Measurements from ENCODE around the gene HLCS. TPM values are rescaled to one million over a fixed set of nuclear protein-coding genes. Genes with fewer than 3 reads are reported as not detected.

HLCS gene
- total and polyA plus RNA-seq, 2 donors from 2014 or later = 4.5 to 29.6 TPM

GRCh38 chr21:36701756-36702621 is 264.5 kb downstream of the HLCS start:
- peak overlapping the region in 1 of 2 donors; percentile 83 for H3K27ac ChIP-seq (ENCODE audit: low read depth in 2 of 2, low read length in 2 of 2)
- FAIRE-seq = no peak

GRCh38 chr21:36700971-36701755 is 265.3 kb downstream of the HLCS start:
- H3K4me1 ChIP-seq (ENCODE audit: control insufficient read depth in 2 of 3, insufficient read depth in 2 of 3, low read depth in 1 of 3, low read length in 3 of 3) = peaks cover 0 to 9% (median 0%) of the 10 kb centered on the region in 3 donors

More at GRCh38 chr21:36701756-36702621, 264.5 kb downstream of the HLCS start:
- intact Hi-C loops (cut with DNase I) = no loop called here
- peak in 2 of 5 donors; percentile 32 to 49 for DNase-seq
- Histone ChIP-seq H3K4me3 (ENCODE audit: low read length in 3 of 3) (peak overlapping the region in 1 of 3 donors; percentile 51), H3K27me3 (ENCODE audit: control insufficient read depth, insufficient read depth, low read length) (peaks cover 67% of the 10 kb centered on the region), H3K9ac (ENCODE audit: low read length in 3 of 3) (peak overlapping the region in 1 of 3 donors; percentile 73), H3K36me3 (ENCODE audit: control insufficient read depth in 2 of 3, insufficient read depth in 3 of 3, low read length in 3 of 3) (no peaks in the 10 kb centered on the region), H3K9me3 (ENCODE audit: control insufficient read depth in 2 of 3, insufficient read depth in 1 of 3, low read length in 3 of 3) (no peaks in the 10 kb centered on the region), H3K4me1 (ENCODE audit: control insufficient read depth in 2 of 3, insufficient read depth in 2 of 3, low read depth in 1 of 3, low read length in 3 of 3) (peaks cover 0 to 10% (median 0%) of the 10 kb centered on the region in 3 donors)
- no peak for TF ChIP-seq CTCF (IDR thresholded peaks at IDR 0.05; ENCODE audit: borderline replicate concordance, extremely low read depth, insufficient read depth)

More at GRCh38 chr21:36700971-36701755, 265.3 kb downstream of the HLCS start:
- Histone ChIP-seq H3K9ac (ENCODE audit: low read length in 3 of 3) (peak overlapping the region in 1 of 3 donors; percentile 73), H3K9me3 (ENCODE audit: control insufficient read depth in 2 of 3, insufficient read depth in 1 of 3, low read length in 3 of 3) (no peaks in the 10 kb centered on the region), H3K4me3 (ENCODE audit: low read length in 3 of 3) (peak overlapping the region in 1 of 3 donors; percentile 56), H3K27ac (ENCODE audit: low read depth in 2 of 2, low read length in 2 of 2) (peak overlapping the region in 1 of 2 donors; percentile 83), H3K36me3 (ENCODE audit: control insufficient read depth in 2 of 3, insufficient read depth in 3 of 3, low read length in 3 of 3) (no peaks in the 10 kb centered on the region), H3K27me3 (ENCODE audit: control insufficient read depth, insufficient read depth, low read length) (peaks cover 69% of the 10 kb centered on the region)
- peak in 3 of 5 donors; percentile 40 to 75 (median 51) for DNase-seq
- no peak for FAIRE-seq
- no peak for TF ChIP-seq CTCF (IDR thresholded peaks at IDR 0.05; ENCODE audit: borderline replicate concordance, extremely low read depth, insufficient read depth)
- intact Hi-C loops (cut with DNase I) = no loop called here

Other genes with a start within 250 kb of the HLCS start
- 0.31 TPM for gene RIPPLY3, start 40.0 kb upstream of the HLCS start, total RNA-seq
- 0.26 TPM for gene RIPPLY3, start 40.0 kb upstream of the HLCS start, polyA plus RNA-seq (ENCODE audit: insufficient read depth, low read depth, low replicate concordance)
- 23.7 TPM for gene PIGP, start 106.4 kb upstream of the HLCS start, total RNA-seq
- gene PIGP, start 106.4 kb upstream of the HLCS start, polyA plus RNA-seq (ENCODE audit: insufficient read depth, low read depth, low replicate concordance) = 49.2 TPM
- 102 TPM for gene TTC3, start 106.6 kb upstream of the HLCS start, total RNA-seq
- gene TTC3, start 106.6 kb upstream of the HLCS start, polyA plus RNA-seq (ENCODE audit: insufficient read depth, low read depth, low replicate concordance) = 22.3 TPM